K562 (cell line): Measurements from ENCODE around the gene FAM98C. TPM values are rescaled to one million over a fixed set of nuclear protein-coding genes. Genes with fewer than 3 reads are reported as not detected.

ENCODE experiments used
- BDP1 ChIP-seq: IDR thresholded peaks from 3 replicates; pipeline ENCODE4 v1.6.1; 2011; ENCODE audit not compliant: insufficient read length, insufficient read depth
- DACH1 ChIP-seq: fragments of 450-650 bp; IDR thresholded peaks from 2 replicates; pipeline ENCODE4 v1.6.1; 2018; ENCODE audit not compliant: partially characterized antibody
- ELF2 ChIP-seq: fragments of 250-450 bp; sonication (Bioruptor Pico); IDR thresholded peaks from 2 replicates; pipeline ENCODE4 v1.5.0; 2021; ENCODE audit warnings: mild to moderate bottlenecking
- EWSR1 ChIP-seq: fragments of 450-650 bp; IDR thresholded peaks from 2 replicates; pipeline ENCODE4 v1.6.1; 2018; ENCODE audit warnings: borderline replicate concordance, mild to moderate bottlenecking, low read depth, moderate library complexity; ENCODE audit not compliant: partially characterized antibody
- HBP1 ChIP-seq: fragments of 450-650 bp; formaldehyde crosslinking; IDR thresholded peaks from 2 replicates; pipeline ENCODE4 v1.4.0; 2022; ENCODE audit warnings: missing genetic modification characterization
- HOXB6 ChIP-seq: fragments of 250-450 bp; sonication (Bioruptor Pico); IDR thresholded peaks from 2 replicates; pipeline ENCODE4 v1.5.1; 2022; ENCODE audit warnings: mild to moderate bottlenecking, borderline replicate concordance
- MNT ChIP-seq, 2 experiments: fragments of 450-650 bp; conservative IDR thresholded peaks; 2 replicates each; pipeline ENCODE4 v1.6.1; 2017; ENCODE audit warnings: mild to moderate bottlenecking in 2 of 2, moderate library complexity in 2 of 2
- SIN3A ChIP-seq, 2 experiments: fragments of 150-350 bp in 1 of 2; IDR thresholded peaks; 2 replicates each; pipeline ENCODE4 v1.6.1; 2011 to 2016; ENCODE audit warnings: borderline replicate concordance in 2 of 2, low read depth in 2 of 2, low read length in 2 of 2, mild to moderate bottlenecking in 2 of 2, moderate library complexity in 2 of 2; ENCODE audit not compliant: control insufficient read depth in 1 of 2
- SRF ChIP-seq, 2 experiments: fragments of 250-450, 450-650 bp in 1 of 2; sonication (Bioruptor Pico) in 1 of 2; sonication (generic) in 1 of 2; formaldehyde crosslinking; IDR thresholded peaks; 2 replicates each; pipeline versions ENCODE4 v1.5.0 to v1.5.1; 2020 to 2022; ENCODE audit warnings: mild to moderate bottlenecking in 1 of 2, missing genetic modification reagents in 1 of 2
- SRSF7 ChIP-seq: fragments of 200-400 bp; formaldehyde crosslinking; optimal IDR thresholded peaks from 2 replicates; pipeline ENCODE3; 2017; ENCODE audit warnings: mild to moderate bottlenecking, low read depth, low read length
- STAT6 ChIP-seq: sonication (generic); formaldehyde crosslinking; IDR thresholded peaks from 2 replicates; pipeline ENCODE4 v1.8.1; 2023; ENCODE audit warnings: mild to moderate bottlenecking, missing genetic modification reagents
- THRB ChIP-seq: fragments of 450-650 bp; formaldehyde crosslinking; conservative IDR thresholded peaks from 2 replicates; pipeline ENCODE4 v1.4.0; 2022; ENCODE audit warnings: mild to moderate bottlenecking, missing genetic modification characterization
- TSHZ1 ChIP-seq: fragments of 250-450 bp; sonication (Bioruptor Pico); IDR thresholded peaks from 2 replicates; pipeline ENCODE4 v1.4.0; 2020; ENCODE audit warnings: mild to moderate bottlenecking, moderate library complexity
- XRCC3 ChIP-seq: fragments of 450-650 bp; IDR thresholded peaks from 2 replicates; pipeline ENCODE4 v1.6.1; 2017; ENCODE audit warnings: mild to moderate bottlenecking, moderate library complexity
- ZNF57 ChIP-seq: fragments of 450-650 bp; formaldehyde crosslinking; IDR thresholded peaks from 2 replicates; pipeline ENCODE4 v1.4.0; 2020; ENCODE audit warnings: mild to moderate bottlenecking, moderate library complexity
- polyA plus RNA-seq, 8 experiments: library from polyadenylated mRNA; depleted of rRNA in 4 of 8; stranded (reverse) in 5 of 8; unstranded in 3 of 8; fragments of >200 nt; fragmentation: Nextera tagmentation in 2 of 8; fragmentation: Illumina TruSeq in 1 of 8; extraction: Ambion mirVana in 2 of 8; extraction: Trizol in 1 of 8; gene quantifications; 2 replicates each; pipeline versions ENCODE4 v1.2.1 to v1.2.3, GENCODE V29; 2011 to 2014; ENCODE audit warnings: inconsistent platforms in 1 of 8, missing spikeins in 1 of 8
- total RNA-seq, 7 experiments: library from RNA; depleted of rRNA in 6 of 7; stranded (reverse); fragments of >200 nt in 6 of 7; fragmentation: Illumina TruSeq in 2 of 7; extraction: Trizol in 2 of 7; gene quantifications; 2 replicates each; pipeline versions ENCODE4 v1.2.1 to v1.2.3, GENCODE V29; 2011 to 2021; ENCODE audit warnings: low replicate concordance in 1 of 7

Gene FAM98C
- total and polyA plus RNA-seq, 9 of the 15 experiments (the other 6 are each of a cell fraction or from before 2014, with no cell fraction given), result 1.7 to 43.8 (median 13.7) TPM

- no peak for TF ChIP-seq THRB (CRISPR knock-in tag)
- TF ChIP-seq SRSF7, result no peak
- TF ChIP-seq EWSR1, result no peak
- TF ChIP-seq HBP1 (CRISPR knock-in tag), result no peak
- TF ChIP-seq MNT (conservative IDR thresholded peaks at IDR 0.05), result peak in 1 of 2 experiments; percentile 47; a peak in 2 of 4 replicates
- no peak for TF ChIP-seq XRCC3
- TF ChIP-seq TSHZ1 (CRISPR knock-in tag), result peak; percentile 28; the same call in 1 of the 2 replicates
- TF ChIP-seq HOXB6 (CRISPR knock-in tag), result no peak
- no peak for TF ChIP-seq DACH1
- TF ChIP-seq BDP1, result no peak
- no peak for TF ChIP-seq ELF2 (CRISPR knock-in tag)
- peak; percentile 40; the same call in 1 of the 2 replicates for TF ChIP-seq STAT6
- TF ChIP-seq SIN3A (IDR thresholded peaks at IDR 0.05; ENCODE audit: borderline replicate concordance in 2 of 2, control insufficient read depth in 1 of 2, low read depth in 2 of 2, low read length in 2 of 2), result no peak
- TF ChIP-seq SRF (CRISPR knock-in tag; IDR thresholded peaks at IDR 0.05), result no peak
- no peak for TF ChIP-seq ZNF57
Measured at GRCh38 chr19:38452430-38453366, 49.8 kb downstream of the FAM98C start (continued).
